Limb (tissue), 2 donors: ENCODE data around the gene SIVA1.

Experiments used
- DNase-seq, 2 donors: peaks; one replicate each; pipeline ENCODE4 v3.0.0-alpha.2; 2016; ENCODE audit errors: extremely low spot score in 2 of 2

The SIVA1 gene

DNA sequence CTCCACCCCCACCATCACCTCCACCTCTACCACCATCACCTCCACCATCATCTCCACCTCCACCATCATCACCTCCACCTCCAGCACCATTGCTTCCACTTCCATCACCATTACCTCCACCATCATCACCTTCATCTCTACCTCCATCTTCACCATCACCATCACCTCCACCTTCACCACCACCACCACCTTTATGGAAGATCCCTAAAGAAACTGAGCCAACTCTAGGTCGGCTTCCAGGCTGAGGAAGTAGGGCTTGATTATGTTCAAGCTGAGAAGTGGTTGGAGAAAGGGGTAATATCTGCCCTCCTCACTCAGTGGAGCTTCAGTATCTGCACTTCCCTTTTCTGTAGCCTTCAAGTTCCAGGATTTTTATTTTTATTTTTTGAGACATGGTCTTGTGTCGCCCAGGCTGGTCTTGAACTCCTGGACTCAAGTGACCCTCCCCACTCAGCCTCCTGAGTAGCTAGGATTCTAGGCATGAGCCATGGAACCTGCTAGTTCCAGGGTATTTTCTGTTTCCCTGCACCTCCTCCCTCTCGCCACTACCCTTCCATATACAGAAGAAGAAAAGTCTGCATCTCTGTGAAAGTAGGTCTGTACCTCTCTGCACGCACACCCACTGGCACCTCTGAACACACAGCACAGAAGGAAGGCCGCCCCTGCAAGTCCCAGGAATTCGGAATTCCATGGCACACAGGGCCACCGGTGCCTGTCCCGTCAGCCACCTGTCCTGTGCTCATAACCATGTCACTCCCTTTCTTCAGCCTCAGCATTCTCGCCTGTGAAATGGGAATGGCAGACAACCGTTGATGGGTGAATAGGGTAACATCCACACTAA lies 53.9 kb downstream of the SIVA1 start:
- DNase-seq: no peak

DNA sequence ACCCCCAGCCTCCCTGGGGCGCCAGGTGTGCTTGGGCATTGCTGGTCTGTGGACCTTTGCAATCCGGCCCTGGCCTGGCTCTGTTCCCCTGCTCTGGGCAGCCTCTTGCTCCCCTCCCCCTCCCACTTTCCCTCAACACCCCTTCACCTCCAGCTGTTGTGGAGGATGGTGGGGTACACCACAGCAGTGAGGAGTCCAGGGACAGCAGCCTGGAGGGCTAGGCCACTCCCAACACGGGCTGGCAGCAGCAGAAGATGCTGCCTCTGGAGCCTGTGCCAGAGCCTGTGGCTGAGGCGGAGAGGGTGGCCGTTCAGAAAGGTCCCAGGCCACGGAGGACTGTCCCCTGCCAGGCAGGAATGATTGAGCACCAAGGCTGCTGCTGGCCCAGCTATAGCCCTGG lies 55.5 kb downstream of the SIVA1 start:
- no peak for DNase-seq
